BJ (cell line): ENCODE measurements around the gene SAXO1. TPM values are rescaled to one million over a fixed set of nuclear protein-coding genes. Genes with fewer than 3 reads are reported as not detected.

ENCODE experiments used
- CTCF ChIA-PET: fragments of 350-600 bp; formaldehyde crosslinking; extraction: SDS; loops from one replicate; lab custom pipeline; 2021; ENCODE audit warnings: antibody characterized with exemption, inconsistent platforms; lab: Yijun Ruan, JAX
- POLR2A ChIA-PET: fragments of 300-600 bp; sonication (Branson Sonifier 250); formaldehyde crosslinking; extraction: SDS; loops from one replicate; lab custom pipeline; 2021; ENCODE audit warnings: antibody characterized with exemption; lab: Charles Lee
- DNase-seq: peaks from one replicate; pipeline ENCODE4 v3.0.0-alpha.2; 2011; ENCODE audit warnings: low read depth
- H3K27me3 ChIP-seq: 2 replicates; pipeline ENCODE4 v1.6.0; 2011; ENCODE audit warnings: low read length; ENCODE audit not compliant: control insufficient read depth, insufficient read depth
- H3K36me3 ChIP-seq: 2 replicates; pipeline ENCODE4 v1.5.1; 2011; ENCODE audit warnings: low read length; ENCODE audit not compliant: control insufficient read depth, insufficient read depth
- H3K4me3 ChIP-seq: 2 replicates; pipeline ENCODE4 v1.5.1; 2011; ENCODE audit warnings: low read depth, mild to moderate bottlenecking, control low read depth, low read length
- polyA plus RNA-seq: library from polyadenylated mRNA; depleted of rRNA; stranded (reverse); fragments of >200 nt; gene quantifications from 2 replicates; pipeline ENCODE4 v1.2.3, GENCODE V29; 2011
- TF ChIP-seq, protein P1 (sequence below): IDR thresholded peaks from 2 replicates; pipeline ENCODE4 v1.5.1; 2011; ENCODE audit warnings: low read depth, mild to moderate bottlenecking, control low read depth, inconsistent platforms, low read length, moderate library complexity; ENCODE audit not compliant: insufficient read depth

The SAXO1 gene
- polyA plus RNA-seq, 1 experiment: not detected

DNA sequence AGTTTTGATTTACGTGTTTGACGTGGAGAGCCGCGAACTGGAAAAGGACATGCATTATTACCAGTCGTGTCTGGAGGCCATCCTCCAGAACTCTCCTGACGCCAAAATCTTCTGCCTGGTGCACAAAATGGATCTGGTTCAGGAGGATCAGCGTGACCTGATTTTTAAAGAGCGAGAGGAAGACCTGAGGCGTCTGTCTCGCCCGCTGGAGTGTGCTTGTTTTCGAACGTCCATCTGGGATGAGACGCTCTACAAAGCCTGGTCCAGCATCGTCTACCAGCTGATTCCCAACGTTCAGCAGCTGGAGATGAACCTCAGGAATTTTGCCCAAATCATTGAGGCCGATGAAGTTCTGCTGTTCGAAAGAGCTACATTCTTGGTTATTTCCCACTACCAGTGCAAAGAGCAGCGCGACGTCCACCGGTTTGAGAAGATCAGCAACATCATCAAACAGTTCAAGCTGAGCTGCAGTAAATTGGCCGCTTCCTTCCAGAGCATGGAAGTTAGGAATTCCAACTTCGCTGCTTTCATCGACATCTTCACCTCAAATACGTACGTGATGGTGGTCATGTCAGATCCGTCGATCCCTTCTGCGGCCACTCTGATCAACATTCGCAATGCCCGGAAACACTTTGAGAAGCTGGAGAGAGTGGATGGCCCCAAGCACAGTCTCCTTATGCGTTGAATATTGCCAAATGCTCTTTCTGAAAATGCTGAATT is 17.1 kb upstream of the SAXO1 start:
- POLR2A ChIA-PET: no interaction called here

DNA sequence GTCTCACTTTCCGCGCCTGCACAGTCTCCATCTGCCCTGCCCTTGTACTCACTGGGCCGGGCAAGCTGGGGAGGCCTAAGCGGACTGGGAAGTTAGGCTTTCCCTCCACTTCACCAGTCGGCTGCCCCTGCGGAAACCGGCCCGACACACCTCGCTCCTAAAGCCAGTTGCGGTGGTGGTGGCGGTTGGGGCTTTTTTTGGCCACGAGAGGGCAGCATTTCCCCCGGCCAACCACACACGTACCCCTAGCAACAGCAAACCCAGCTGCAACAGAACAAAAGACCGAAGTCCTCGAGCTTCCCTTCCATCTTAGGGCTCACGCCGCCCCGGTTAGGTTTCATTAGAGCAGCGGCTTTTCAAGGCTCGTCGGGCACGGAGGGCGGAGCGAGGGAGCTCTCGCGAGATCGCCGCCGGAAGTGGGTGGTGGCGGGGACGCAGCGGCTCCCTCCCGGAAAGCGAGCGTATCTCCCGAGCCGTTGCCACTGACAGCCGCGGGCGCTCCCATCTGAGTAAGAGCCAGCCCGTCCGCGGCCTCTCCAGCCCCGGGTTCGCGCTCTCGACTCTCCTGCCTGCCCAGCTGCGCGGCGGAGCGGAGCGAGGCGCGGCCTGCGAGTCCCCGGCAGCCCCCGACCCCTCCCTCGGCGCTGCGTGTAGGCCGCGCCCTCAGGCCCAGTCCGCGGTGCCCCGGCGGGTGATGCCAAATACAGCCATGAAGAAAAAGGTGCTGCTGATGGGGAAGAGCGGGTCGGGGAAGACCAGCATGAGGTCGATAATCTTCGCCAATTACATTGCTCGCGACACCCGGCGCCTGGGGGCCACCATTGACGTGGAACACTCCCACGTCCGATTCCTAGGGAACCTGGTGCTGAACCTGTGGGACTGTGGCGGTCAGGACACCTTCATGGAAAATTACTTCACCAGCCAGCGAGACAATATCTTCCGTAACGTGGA is 16.2 kb upstream of the SAXO1 start, which contains the start of gene RRAGA:
Gene RRAGA (plus strand): TSS at position 462 of the 951 bp plus-strand sequence. CDS start 233 bp downstream, at position 695.
- POLR2A ChIA-PET: interaction anchor here (0.6 to 0.7 kb wide), 2 partner anchors 135 to 382 kb away, joined by 3 to 7 read pairs; no protein-coding TSS in a partner anchor
- CTCF ChIA-PET: interaction anchor here (0.6 to 2.1 kb wide), 13 partner anchors 12 to 409 kb away, joined by 3 to 19 read pairs (median 3); no protein-coding TSS in a partner anchor
- H3K36me3 ChIP-seq: no peaks in the 10 kb centered on the region

More for the DNA sequence above, 17.1 kb upstream of the SAXO1 start:
- no peak for DNase-seq
- Histone ChIP-seq H3K4me3 (peak overlapping the region; percentile 53), H3K36me3 (no peaks in the 10 kb centered on the region), H3K27me3 (no peaks in the 10 kb centered on the region)
- CTCF ChIA-PET: interaction anchor here (0.9 to 2.1 kb wide), 5 partner anchors 9 to 795 kb away, joined by 3 to 19 read pairs (median 3); no protein-coding TSS in a partner anchor
- TF ChIP-seq, protein P1, sequence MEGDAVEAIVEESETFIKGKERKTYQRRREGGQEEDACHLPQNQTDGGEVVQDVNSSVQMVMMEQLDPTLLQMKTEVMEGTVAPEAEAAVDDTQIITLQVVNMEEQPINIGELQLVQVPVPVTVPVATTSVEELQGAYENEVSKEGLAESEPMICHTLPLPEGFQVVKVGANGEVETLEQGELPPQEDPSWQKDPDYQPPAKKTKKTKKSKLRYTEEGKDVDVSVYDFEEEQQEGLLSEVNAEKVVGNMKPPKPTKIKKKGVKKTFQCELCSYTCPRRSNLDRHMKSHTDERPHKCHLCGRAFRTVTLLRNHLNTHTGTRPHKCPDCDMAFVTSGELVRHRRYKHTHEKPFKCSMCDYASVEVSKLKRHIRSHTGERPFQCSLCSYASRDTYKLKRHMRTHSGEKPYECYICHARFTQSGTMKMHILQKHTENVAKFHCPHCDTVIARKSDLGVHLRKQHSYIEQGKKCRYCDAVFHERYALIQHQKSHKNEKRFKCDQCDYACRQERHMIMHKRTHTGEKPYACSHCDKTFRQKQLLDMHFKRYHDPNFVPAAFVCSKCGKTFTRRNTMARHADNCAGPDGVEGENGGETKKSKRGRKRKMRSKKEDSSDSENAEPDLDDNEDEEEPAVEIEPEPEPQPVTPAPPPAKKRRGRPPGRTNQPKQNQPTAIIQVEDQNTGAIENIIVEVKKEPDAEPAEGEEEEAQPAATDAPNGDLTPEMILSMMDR: no peak

DNA sequence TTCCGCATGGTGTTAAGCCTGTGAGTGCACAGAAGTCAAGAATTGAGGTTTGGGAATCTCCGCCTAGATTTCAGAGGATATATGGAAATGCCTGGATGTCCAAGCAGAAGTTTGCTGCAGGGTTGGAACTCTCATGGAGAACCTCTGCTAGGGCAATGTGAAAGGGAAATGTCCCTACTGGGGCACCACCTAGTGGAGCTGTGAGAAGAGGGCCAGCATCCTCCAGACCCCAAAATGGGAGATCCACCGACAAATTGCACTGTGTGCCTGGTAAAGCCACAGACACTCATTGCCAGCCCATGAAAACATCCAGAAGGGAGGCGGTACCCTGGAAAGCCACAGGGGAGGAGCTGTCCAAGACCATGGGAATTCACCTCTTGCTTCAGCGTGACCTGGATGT is 3.6 kb upstream of the SAXO1 start:
- POLR2A ChIA-PET: no interaction called here
- CTCF ChIA-PET: interaction anchor here (1.0 kb wide), 1 partner anchor 14 kb away, joined by 3 read pairs; no protein-coding TSS in a partner anchor
- Histone ChIP-seq H3K27me3 (no peaks in the 10 kb centered on the region), H3K4me3 (no peak overlapping the region), H3K36me3 (no peaks in the 10 kb centered on the region)
- no peak for DNase-seq
- TF ChIP-seq, protein P1: peak; percentile 6; the same call in 1 of the 2 replicates

More for the DNA sequence above, 16.2 kb upstream of the SAXO1 start, which contains the start of gene RRAGA:
- H3K4me3 ChIP-seq: peak within 1 kb of the TSS; percentile 53
- peak; percentile 73 for DNase-seq
- H3K27me3 ChIP-seq: no peaks in the 10 kb centered on the region
- TF ChIP-seq, protein P1: peak; percentile 81

DNA sequence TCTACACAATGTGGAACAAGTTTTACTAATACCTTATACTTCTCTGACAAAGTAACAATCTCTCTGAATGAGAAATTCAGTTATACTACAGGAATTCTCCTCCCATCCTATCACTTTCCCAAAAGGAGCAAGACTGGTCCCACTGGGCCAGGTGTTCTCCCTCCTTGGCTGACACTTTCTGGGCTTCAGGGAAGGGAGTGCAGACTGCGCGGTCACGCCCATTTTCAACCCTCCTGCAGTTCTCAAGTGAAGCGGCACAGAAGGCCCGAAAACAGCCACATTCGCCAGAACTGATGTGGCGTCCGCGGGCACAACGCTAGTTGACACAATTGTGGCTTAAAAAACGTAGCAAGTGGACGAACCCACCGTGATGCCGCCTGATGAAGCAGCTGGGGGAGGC is 603 bp downstream of the SAXO1 start:
- POLR2A ChIA-PET: no interaction called here
- TF ChIP-seq, protein P1: no peak
- CTCF ChIA-PET: interaction anchor here (1.0 to 1.1 kb wide), 2 partner anchors 777 to 1221 kb away, joined by 3 read pairs; no protein-coding TSS in a partner anchor

More for the DNA sequence above, 603 bp downstream of the SAXO1 start:
- no peak overlapping the region for H3K4me3 ChIP-seq
- no peaks in the 10 kb centered on the region for H3K27me3 ChIP-seq
- H3K36me3 ChIP-seq: no peaks in the 10 kb centered on the region
- DNase-seq: no peak
